ENCODE data around the gene CD34. TPM values are rescaled to one million over a fixed set of nuclear protein-coding genes. Genes with fewer than 3 reads are reported as not detected.

The CD34 gene
- total RNA-seq, 4 donors from 2014 or later: 39.2 to 135 (median 81.2) TPM

DNA sequence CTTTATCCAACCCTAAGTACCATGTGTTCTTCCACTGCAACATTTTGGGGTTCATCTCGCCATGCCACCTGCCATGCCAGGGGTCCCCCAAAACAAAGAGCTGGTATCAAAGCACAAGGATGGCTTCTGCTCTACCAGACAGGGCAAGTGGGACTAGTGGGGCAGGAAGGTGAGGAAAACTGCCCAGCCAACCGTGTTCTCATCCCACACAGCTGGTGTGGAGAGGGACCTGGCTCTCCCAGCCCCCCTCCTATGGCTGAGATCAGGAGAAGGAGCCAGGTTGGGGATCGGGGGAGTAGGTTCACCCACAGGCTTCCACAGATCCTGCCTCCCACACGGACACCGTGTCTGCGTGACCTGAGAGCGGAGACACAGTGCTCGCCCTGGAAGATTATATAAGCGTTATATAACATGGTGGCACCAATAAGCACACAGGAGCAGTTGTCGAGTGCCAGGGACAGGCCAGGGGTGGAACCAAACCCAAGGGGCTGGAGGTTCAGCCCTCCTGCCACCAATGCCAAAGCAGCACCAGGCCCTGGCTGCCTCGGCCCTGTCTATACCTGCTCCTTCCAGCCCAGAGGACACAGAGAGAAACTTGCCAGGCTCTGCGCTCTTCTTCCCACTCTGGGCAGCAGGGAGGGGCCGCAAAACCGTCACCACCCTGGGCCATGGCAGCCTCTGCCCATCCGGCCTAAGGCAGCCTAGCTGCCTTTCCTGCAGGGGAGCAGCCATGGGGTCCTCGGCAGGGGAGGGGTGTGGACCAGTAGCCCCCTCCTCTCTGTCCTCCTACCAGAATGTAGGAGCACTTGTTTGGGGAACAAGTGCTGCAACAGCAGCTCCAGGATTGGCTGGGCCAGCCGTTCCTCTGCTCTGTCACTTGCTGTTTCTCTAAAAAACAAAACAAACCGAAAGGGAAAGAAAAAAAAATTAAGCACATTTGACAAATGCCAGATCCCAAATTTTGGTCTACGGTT is 43.5 kb downstream of the CD34 start:
- no peak for DNase-seq
- intact Hi-C loops (cut with DNase I; ENCODE audit: low total_unique reads): loop anchor here (5.0 kb wide), 1 partner anchor 40 kb away; no protein-coding TSS in a partner anchor
- H3K4me3 ChIP-seq: peak overlapping the region; percentile 63 to 96
- no peaks in the 10 kb centered on the region for H3K27me3 ChIP-seq
- TF ChIP-seq, protein P1, sequence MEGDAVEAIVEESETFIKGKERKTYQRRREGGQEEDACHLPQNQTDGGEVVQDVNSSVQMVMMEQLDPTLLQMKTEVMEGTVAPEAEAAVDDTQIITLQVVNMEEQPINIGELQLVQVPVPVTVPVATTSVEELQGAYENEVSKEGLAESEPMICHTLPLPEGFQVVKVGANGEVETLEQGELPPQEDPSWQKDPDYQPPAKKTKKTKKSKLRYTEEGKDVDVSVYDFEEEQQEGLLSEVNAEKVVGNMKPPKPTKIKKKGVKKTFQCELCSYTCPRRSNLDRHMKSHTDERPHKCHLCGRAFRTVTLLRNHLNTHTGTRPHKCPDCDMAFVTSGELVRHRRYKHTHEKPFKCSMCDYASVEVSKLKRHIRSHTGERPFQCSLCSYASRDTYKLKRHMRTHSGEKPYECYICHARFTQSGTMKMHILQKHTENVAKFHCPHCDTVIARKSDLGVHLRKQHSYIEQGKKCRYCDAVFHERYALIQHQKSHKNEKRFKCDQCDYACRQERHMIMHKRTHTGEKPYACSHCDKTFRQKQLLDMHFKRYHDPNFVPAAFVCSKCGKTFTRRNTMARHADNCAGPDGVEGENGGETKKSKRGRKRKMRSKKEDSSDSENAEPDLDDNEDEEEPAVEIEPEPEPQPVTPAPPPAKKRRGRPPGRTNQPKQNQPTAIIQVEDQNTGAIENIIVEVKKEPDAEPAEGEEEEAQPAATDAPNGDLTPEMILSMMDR (IDR thresholded peaks at IDR 0.05): no peak
- no peak for TF ChIP-seq POLR2A (IDR thresholded peaks at IDR 0.05)
- no peaks in the 10 kb centered on the region for H3K9me3 ChIP-seq
- peak overlapping the region; percentile 93 to 95 for H3K27ac ChIP-seq
- no peaks in the 10 kb centered on the region for H3K36me3 ChIP-seq
- peaks cover 0 to 23% of the 10 kb centered on the region in 2 donors for H3K4me1 ChIP-seq

DNA sequence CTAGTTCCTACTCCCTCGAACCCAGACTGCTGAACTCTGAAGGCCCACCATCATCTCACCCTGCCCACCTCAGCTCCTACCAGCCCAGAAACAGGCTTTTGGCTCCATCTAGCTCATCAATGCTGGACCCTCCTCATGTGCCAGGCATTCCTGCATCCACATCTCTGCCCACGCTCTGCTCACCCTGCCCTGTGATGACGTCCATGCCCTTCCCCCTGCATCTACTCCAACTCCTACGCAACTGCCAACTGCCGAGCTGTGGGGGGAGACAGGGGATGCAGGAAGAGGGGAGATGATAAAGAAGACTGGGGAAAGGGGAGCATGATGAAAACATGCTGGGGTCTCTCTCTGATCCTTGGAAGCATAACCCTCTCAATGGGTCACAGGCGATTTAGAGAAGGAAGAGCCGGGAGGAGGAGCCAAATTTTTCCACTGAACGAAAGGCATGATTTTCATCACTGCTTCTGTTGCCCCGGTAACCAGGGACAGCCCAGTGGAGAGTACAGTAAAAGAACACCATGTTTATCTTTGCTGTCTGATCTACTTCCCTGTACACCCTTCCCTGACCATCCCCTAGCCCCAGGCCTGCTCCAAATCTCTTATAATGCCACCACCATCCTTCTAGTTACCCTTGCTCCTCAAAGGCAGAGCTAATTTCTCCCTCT is 44.3 kb downstream of the CD34 start:
- Histone ChIP-seq H3K4me3 (peak overlapping the region in 1 of 2 donors; percentile 96), H3K4me1 (peaks cover 0 to 23% of the 10 kb centered on the region in 2 donors), H3K36me3 (no peaks in the 10 kb centered on the region), H3K27ac (peak overlapping the region; percentile 93 to 95), H3K27me3 (no peaks in the 10 kb centered on the region), H3K9me3 (no peaks in the 10 kb centered on the region)
- DNase-seq: peak; percentile 67 to 80
- intact Hi-C loops (cut with DNase I; ENCODE audit: low total_unique reads): loop anchor here (5.0 kb wide), 1 partner anchor 39 kb away; no protein-coding TSS in a partner anchor
- no peak for TF ChIP-seq POLR2A (IDR thresholded peaks at IDR 0.05)

DNA sequence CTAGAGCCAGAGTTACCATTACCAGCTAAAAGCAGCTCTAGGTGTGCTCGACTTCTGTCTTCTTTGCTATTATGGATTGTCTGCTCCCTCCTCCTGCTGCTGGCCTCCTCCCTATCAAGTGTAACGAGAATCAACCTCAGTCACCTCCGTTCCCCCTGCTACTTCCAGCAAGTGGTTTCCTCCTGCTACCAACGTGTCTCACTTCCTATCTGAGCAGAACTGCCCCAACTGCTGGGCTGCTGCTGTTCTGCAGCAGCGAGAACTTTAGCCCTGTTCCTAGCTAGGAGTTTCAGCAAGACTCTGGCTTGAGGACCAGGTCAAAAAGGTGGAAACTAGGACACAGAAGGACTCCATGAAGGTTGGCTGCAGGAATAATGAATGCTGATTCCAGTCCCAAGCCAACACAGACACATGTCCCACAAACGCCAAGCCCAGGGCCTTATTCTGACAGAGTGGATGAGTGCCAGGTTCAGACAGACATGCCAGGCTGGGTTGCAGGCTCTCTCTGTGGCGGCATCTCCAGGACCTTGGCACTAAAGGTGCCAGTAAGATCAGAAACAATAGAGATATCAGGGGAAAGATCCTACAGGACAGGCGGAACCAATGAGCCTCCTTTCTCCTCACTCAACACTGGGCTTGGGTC is 46.9 kb downstream of the CD34 start:
- H3K4me1 ChIP-seq: peaks cover 3 to 18% of the 10 kb centered on the region in 2 donors
- no peaks in the 10 kb centered on the region for H3K36me3 ChIP-seq
- peak overlapping the region; percentile 10 to 17 for H3K27ac ChIP-seq
- no peak for DNase-seq
- no peak for TF ChIP-seq POLR2A (IDR thresholded peaks at IDR 0.05)
- TF ChIP-seq, protein P1 (IDR thresholded peaks at IDR 0.05): no peak
- H3K9me3 ChIP-seq: no peaks in the 10 kb centered on the region
- H3K4me3 ChIP-seq: no peak overlapping the region
- intact Hi-C loops (cut with DNase I; ENCODE audit: low total_unique reads): no loop called here
- H3K27me3 ChIP-seq: no peaks in the 10 kb centered on the region

DNA sequence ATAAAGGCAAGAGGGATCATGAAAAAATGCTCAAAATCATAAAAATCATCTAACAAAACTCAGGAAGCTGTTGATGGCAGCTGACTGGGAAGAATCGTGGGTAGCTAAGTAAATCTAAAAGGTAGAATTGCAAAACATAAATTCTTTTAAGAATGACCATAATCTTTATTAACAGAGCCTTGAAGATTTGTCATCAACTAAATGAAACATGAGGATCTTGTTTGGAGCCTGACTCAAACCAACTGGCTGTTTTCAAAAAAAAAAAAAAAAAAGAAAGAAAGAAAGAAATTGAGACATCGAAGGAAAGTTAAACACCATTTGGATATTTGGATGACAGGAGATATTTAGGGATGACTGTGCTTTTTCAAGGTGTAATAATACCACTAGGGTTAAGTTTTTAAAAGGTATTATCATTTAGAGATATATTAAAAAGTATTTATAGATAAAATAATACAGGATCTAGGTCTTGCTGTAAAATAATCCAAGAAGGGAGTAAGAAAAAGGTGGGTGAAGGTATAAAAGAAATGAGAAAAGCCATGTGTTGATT is 48.6 kb downstream of the CD34 start:
- no peaks in the 10 kb centered on the region for H3K27me3 ChIP-seq
- no peaks in the 10 kb centered on the region for H3K9me3 ChIP-seq
- TF ChIP-seq, protein P1 (IDR thresholded peaks at IDR 0.05): no peak
- no peak for TF ChIP-seq POLR2A (IDR thresholded peaks at IDR 0.05)
- no peak overlapping the region for H3K4me3 ChIP-seq
- peak overlapping the region; percentile 13 to 42 for H3K27ac ChIP-seq
- no peak for DNase-seq
- intact Hi-C loops (cut with DNase I; ENCODE audit: low total_unique reads): no loop called here
- peaks cover 9 to 14% of the 10 kb centered on the region in 2 donors for H3K4me1 ChIP-seq
- H3K36me3 ChIP-seq: no peaks in the 10 kb centered on the region

All from uterus (tissue), 4 donors.